ENCODE data around the gene SMTN. TPM values are rescaled to one million over a fixed set of nuclear protein-coding genes. Genes with fewer than 3 reads are reported as not detected.

Gene SMTN
- total and polyA plus RNA-seq, 12 donors: 4.6 to 155 (median 88.9) TPM

DNA sequence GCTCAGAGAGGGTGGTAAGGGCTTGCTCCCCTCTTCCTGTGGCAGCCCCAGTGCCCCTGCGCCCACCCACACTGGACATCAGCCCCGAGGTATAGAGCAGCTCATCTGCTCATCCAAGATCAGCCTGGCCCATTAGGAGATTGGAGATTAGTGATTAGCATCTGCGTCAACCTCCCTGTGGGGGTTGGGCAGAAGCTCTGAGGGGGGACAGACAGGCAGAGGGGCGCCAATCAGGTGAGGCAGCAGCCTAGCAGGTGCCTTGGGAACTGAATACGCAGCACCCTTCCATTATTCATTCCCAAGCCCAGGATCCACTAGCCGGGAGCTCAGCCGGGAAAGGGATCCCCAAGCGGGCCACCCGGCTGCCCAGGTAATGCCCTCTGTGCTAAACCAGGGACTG, 11.0 kb downstream of the SMTN start:
- intact Hi-C loops (cut with DNase I): loop anchor here in 1 of 2 donors (5.0 kb wide), 1 partner anchor 55 kb away; no protein-coding TSS in a partner anchor
- no peaks in the 10 kb centered on the region for H3K9me3 ChIP-seq (replicated peaks in 1 of 3)
- no peak overlapping the region for H3K4me3 ChIP-seq
- H3K36me3 ChIP-seq (replicated peaks in 1 of 2): peaks cover 0 to 81% of the 10 kb centered on the region in 2 donors
- WGBS, 4 donors: 93 to 99% (median 96%) methylated on average over 4 to 9 of the region's 9 CpGs
- H3K27me3 ChIP-seq: no peaks in the 10 kb centered on the region
- TF ChIP-seq POLR2A (IDR thresholded peaks at IDR 0.05): no peak
- TF ChIP-seq, protein P1, sequence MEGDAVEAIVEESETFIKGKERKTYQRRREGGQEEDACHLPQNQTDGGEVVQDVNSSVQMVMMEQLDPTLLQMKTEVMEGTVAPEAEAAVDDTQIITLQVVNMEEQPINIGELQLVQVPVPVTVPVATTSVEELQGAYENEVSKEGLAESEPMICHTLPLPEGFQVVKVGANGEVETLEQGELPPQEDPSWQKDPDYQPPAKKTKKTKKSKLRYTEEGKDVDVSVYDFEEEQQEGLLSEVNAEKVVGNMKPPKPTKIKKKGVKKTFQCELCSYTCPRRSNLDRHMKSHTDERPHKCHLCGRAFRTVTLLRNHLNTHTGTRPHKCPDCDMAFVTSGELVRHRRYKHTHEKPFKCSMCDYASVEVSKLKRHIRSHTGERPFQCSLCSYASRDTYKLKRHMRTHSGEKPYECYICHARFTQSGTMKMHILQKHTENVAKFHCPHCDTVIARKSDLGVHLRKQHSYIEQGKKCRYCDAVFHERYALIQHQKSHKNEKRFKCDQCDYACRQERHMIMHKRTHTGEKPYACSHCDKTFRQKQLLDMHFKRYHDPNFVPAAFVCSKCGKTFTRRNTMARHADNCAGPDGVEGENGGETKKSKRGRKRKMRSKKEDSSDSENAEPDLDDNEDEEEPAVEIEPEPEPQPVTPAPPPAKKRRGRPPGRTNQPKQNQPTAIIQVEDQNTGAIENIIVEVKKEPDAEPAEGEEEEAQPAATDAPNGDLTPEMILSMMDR (IDR thresholded peaks at IDR 0.05): no peak
- no peaks in the 10 kb centered on the region for H3K4me1 ChIP-seq (replicated peaks in 1 of 2)
- peak in 1 of 7 donors; percentile 19 for DNase-seq
- H3K27ac ChIP-seq: no peak overlapping the region

DNA sequence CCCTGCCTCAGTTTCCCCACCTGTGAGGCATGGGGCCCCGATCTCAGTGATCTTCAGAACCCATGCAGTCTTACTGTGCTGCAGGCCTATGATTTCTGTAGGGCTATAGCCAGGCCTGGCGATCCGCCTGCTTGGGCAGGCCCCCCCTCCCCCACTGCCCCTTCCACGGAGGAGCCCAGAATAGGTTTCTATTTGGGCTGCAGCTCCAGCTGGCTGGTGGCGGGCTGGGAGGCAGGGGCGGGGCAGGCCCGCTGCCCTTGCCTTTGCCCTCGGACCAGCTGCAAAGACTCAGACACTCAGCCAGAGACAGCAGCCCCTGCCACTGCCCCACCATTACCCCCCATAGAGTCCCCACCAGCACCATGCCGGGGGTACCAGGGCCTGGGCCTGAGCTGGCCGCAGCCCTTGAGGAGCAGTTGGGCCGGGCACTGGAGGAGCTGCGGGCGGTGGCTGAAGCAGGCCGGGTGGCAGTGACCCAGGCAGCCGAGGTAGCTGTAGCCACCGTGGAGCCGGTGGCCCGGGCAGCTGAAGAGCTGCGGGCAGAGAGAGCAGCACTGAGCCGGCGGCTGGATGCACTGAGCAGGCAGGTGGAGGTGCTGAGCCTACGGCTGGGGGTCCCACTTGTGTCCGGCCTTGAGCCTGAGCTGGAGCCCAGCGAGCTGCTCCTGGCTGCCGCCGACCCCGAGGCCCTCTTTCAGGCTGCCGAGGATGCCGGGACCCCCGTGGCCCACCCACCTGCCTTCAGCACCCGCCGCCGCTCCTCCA, 12.2 kb downstream of the SMTN start:
- Histone ChIP-seq H3K4me3 (no peak overlapping the region), H3K27me3 (no peaks in the 10 kb centered on the region), H3K4me1 (replicated peaks in 1 of 2) (no peaks in the 10 kb centered on the region), H3K36me3 (replicated peaks in 1 of 2) (peaks cover 0 to 79% of the 10 kb centered on the region in 2 donors), H3K9me3 (replicated peaks in 1 of 3) (no peaks in the 10 kb centered on the region), H3K27ac (peak overlapping the region in 1 of 5 donors; percentile 5)
- intact Hi-C loops (cut with DNase I): loop anchor here in 1 of 2 donors (5.0 kb wide), 1 partner anchor 54 kb away; no protein-coding TSS in a partner anchor
- peak in 2 of 7 donors; percentile 13 to 20 for DNase-seq
- 87 to 96% (median 91%) methylated on average over 14 to 33 of the region's 33 CpGs for WGBS, 4 donors
- TF ChIP-seq, protein P1 (IDR thresholded peaks at IDR 0.05): no peak
- no peak for TF ChIP-seq POLR2A (IDR thresholded peaks at IDR 0.05)

DNA sequence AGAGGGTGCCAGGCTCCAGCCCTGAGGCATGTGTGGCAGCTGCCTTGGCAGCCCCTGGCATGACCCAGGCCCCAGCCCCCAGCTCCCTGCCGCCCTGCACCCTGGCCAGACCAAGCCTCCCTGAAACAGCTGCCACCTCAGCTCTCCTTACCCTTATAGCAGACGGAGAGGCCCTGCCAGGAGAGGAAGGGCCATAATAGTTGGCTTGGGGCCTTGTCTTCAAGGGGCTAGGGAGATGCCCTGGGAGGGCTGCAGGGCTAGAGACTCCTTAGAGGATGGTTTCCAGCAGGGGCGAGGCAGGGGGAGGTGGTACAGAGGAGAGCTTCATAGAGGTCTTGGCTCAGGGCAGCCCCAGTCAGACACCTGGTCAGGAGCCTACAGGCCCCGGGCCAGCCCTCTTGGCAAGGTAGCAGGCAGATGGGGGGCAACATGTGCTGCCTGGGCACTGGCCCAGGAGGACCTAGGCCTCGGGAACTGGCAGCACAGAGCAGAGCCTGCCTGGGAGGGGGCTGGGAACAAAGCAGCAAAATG, 13.0 kb downstream of the SMTN start:
- Histone ChIP-seq H3K27ac (no peak overlapping the region), H3K27me3 (no peaks in the 10 kb centered on the region), H3K4me3 (no peak overlapping the region), H3K9me3 (replicated peaks in 1 of 3) (no peaks in the 10 kb centered on the region), H3K4me1 (replicated peaks in 1 of 2) (no peaks in the 10 kb centered on the region), H3K36me3 (replicated peaks in 1 of 2) (peaks cover 0 to 74% of the 10 kb centered on the region in 2 donors)
- no peak for TF ChIP-seq POLR2A (IDR thresholded peaks at IDR 0.05)
- TF ChIP-seq, protein P1 (IDR thresholded peaks at IDR 0.05): no peak
- DNase-seq: peak in 1 of 7 donors; percentile 15
- 72 to 87% (median 79%) methylated on average over 3 to 5 of the region's 5 CpGs for WGBS, 4 donors
- intact Hi-C loops (cut with DNase I): loop anchor here in 1 of 2 donors (5.0 kb wide), 1 partner anchor 53 kb away; no protein-coding TSS in a partner anchor

DNA sequence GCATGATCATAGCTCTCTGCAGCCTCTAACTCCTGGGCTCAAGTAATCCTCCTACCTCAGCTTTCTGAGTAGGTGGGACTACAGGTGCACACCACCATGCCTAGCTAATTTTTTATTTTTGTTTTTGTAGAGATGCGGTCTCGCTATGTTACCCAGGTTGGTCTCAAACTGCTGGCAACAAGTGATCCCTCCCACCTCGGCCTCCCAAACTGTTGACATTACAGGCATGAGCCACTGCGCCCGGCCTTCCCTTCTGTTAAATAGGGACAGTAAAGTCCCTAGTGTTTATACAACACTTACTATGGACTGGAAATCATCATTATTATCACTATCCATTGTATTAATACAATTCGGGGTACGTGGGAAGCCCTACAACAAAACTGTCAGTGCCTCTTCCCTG, 13.6 kb downstream of the SMTN start:
- WGBS, 4 donors: 93 to 96% (median 94%) methylated on average over 7 of the region's 7 CpGs
- DNase-seq: no peak
- Histone ChIP-seq H3K4me3 (no peak overlapping the region), H3K36me3 (replicated peaks in 1 of 2) (peaks cover 0 to 74% of the 10 kb centered on the region in 2 donors), H3K4me1 (replicated peaks in 1 of 2) (no peaks in the 10 kb centered on the region), H3K27me3 (no peaks in the 10 kb centered on the region), H3K27ac (no peak overlapping the region), H3K9me3 (replicated peaks in 1 of 3) (no peaks in the 10 kb centered on the region)
- no peak for TF ChIP-seq POLR2A (IDR thresholded peaks at IDR 0.05)
- TF ChIP-seq, protein P1 (IDR thresholded peaks at IDR 0.05): no peak
- intact Hi-C loops (cut with DNase I): loop anchor here in 1 of 2 donors (5.0 kb wide), 1 partner anchor 53 kb away; no protein-coding TSS in a partner anchor
